ENCODE results near the gene OR2S2.

GRCh38 chr9:35929453-35929718 lies 28.6 kb downstream of the OR2S2 start:
- TF ChIP-seq CTCF (conservative IDR thresholded peaks at IDR 0.05; ENCODE audit: low read length) (no peak), EZH2phosphoT487 (IDR thresholded peaks at IDR 0.05; ENCODE audit: borderline replicate concordance, low read depth, low read length) (no peak)

All from OCI-LY7 (cell line).